HepG2 (cell line): ENCODE measurements around the gene PRICKLE2. TPM values are rescaled to one million over a fixed set of nuclear protein-coding genes. Genes with fewer than 3 reads are reported as not detected.

Source experiments
- ATAC-seq: fragments of 200-7000 bp; cut with Tn5 transposase; 3 replicates; pipeline ENCODE4 v1.9.1; 2020; ENCODE audit warnings: mild to moderate bottlenecking, moderate library complexity
- BruUV-seq: library from RNA; stranded (reverse); fragments of 400-500 nt; replicated peaks from 2 replicates; lab custom pipeline; 2021; lab: Mats Ljungman, UMichigan
- CTCF ChIA-PET: fragments of 300-600 bp; formaldehyde crosslinking; extraction: SDS; loops from one replicate; lab custom pipeline; 2021; ENCODE audit warnings: low total read pairs, inconsistent platforms, low intra/inter-chr PET ratio; lab: Yijun Ruan, JAX
- POLR2A ChIA-PET: fragments of 350-600 bp; sonication (Branson Sonifier 250); formaldehyde crosslinking; loops from one replicate; lab custom pipeline; 2020; ENCODE audit warnings: antibody characterized with exemption, inconsistent platforms; lab: Yijun Ruan, JAX
- DNase-seq: peaks from one replicate; pipeline ENCODE4 v3.0.0-alpha.2; 2015; ENCODE audit warnings: low spot score
- FAIRE-seq: peaks from 3 replicates; lab custom pipeline; 2011; peaks lifted over from hg19 to GRCh38; lab: Jason Lieb, UNC
- H2AFZ ChIP-seq: one replicate; pipeline ENCODE4 v1.6.1; 2011; ENCODE audit warnings: low read length, inconsistent platforms
- H3K27ac ChIP-seq: fragments of 300-600 bp; 3 replicates; pipeline ENCODE4 v1.8.0; 2011; ENCODE audit warnings: mixed run types, mild to moderate bottlenecking, mixed read lengths, low read length, inconsistent platforms; ENCODE audit not compliant: insufficient read depth; ENCODE audit errors: extremely low read length
- H3K27me3 ChIP-seq, 2 experiments: fragments of 200-600 bp in 1 of 2; 2 replicates in 1 of 2; 3 replicates in 1 of 2; pipeline versions ENCODE4 v1.6.0 to v1.8.0; 2011; ENCODE audit warnings: low read length in 2 of 2, mild to moderate bottlenecking in 2 of 2, moderate library complexity in 2 of 2, inconsistent platforms in 1 of 2; ENCODE audit not compliant: insufficient read depth in 2 of 2, control insufficient read depth in 1 of 2
- H3K36me3 ChIP-seq, 2 experiments: fragments of 200-600 bp in 1 of 2; replicated peaks in 1 of 2; 2 replicates in 1 of 2; 3 replicates in 1 of 2; pipeline versions ENCODE4 v1.5.1 to v1.8.0; 2011; ENCODE audit warnings: low read length in 2 of 2, inconsistent platforms in 1 of 2; ENCODE audit not compliant: insufficient read depth in 2 of 2, control insufficient read depth in 1 of 2
- H3K4me1 ChIP-seq: 2 replicates; pipeline ENCODE4 v1.5.1; 2012; ENCODE audit warnings: low read length, inconsistent platforms; ENCODE audit not compliant: insufficient read depth
- H3K4me2 ChIP-seq: 2 replicates; pipeline ENCODE4 v1.6.0; 2011; ENCODE audit warnings: low read depth, low read length, inconsistent platforms
- H3K4me3 ChIP-seq, 3 experiments: fragments of 200-600 bp in 1 of 3; sonication (generic), shearing (Covaris generic) in 1 of 3; replicated peaks in 1 of 3; 2 replicates each; pipeline ENCODE4 v1.5.1; 2011 to 2016; ENCODE audit warnings: low read length in 3 of 3, inconsistent platforms in 2 of 3, low read depth in 2 of 3, mild to moderate bottlenecking in 2 of 3, control low read depth in 1 of 3, mixed read lengths in 1 of 3; ENCODE audit not compliant: insufficient read depth in 1 of 3
- H3K79me2 ChIP-seq: one replicate; pipeline ENCODE4 v1.6.1; 2011; ENCODE audit warnings: low read length, inconsistent platforms; ENCODE audit not compliant: insufficient read depth
- H3K9ac ChIP-seq: 2 replicates; pipeline ENCODE4 v1.6.0; 2011; ENCODE audit warnings: mild to moderate bottlenecking, low read depth, low read length, inconsistent platforms; ENCODE audit not compliant: insufficient read depth
- H3K9me3 ChIP-seq: 2 replicates; pipeline ENCODE4 v1.5.1; 2012; ENCODE audit warnings: mild to moderate bottlenecking, low read length
- H4K20me1 ChIP-seq: 2 replicates; pipeline ENCODE4 v1.6.0; 2011; ENCODE audit warnings: inconsistent platforms, mild to moderate bottlenecking, low read length, moderate library complexity; ENCODE audit not compliant: insufficient read depth
- ATF6 ChIP-seq: sonication (generic); formaldehyde crosslinking; conservative IDR thresholded peaks from 2 replicates; pipeline ENCODE4 v1.4.0; 2020; ENCODE audit warnings: missing genetic modification reagents
- IRF9 ChIP-seq: sonication (generic); formaldehyde crosslinking; IDR thresholded peaks from 2 replicates; pipeline ENCODE4 v1.8.0; 2022; ENCODE audit warnings: missing genetic modification reagents, mild to moderate bottlenecking, borderline replicate concordance
- JUND ChIP-seq: sonication (generic); formaldehyde crosslinking; IDR thresholded peaks from 2 replicates; pipeline ENCODE4 v1.8.0; 2022; ENCODE audit warnings: mild to moderate bottlenecking, missing genetic modification reagents
- PCBP2 ChIP-seq: fragments of 200-400 bp; formaldehyde crosslinking; optimal IDR thresholded peaks from 2 replicates; pipeline ENCODE3; 2018; ENCODE audit warnings: low read length, low read depth; ENCODE audit not compliant: poor library complexity, severe bottlenecking
- POLR2AphosphoS2 ChIP-seq: IDR thresholded peaks from 2 replicates; pipeline ENCODE4 v1.6.1; 2011; ENCODE audit warnings: low read depth, low read length, improper control_type of control experiment
- RBM22 ChIP-seq: fragments of 200-400 bp; formaldehyde crosslinking; optimal IDR thresholded peaks from 2 replicates; pipeline ENCODE3; 2017; ENCODE audit warnings: mild to moderate bottlenecking, low read length, moderate library complexity
- SIN3B ChIP-seq: fragments of 150-350 bp; IDR thresholded peaks from 2 replicates; pipeline ENCODE4 v1.6.1; 2014; ENCODE audit warnings: low read length
- ZNF234 ChIP-seq: sonication (generic); formaldehyde crosslinking; conservative IDR thresholded peaks from 2 replicates; pipeline ENCODE4 v1.5.1; 2020; ENCODE audit warnings: mild to moderate bottlenecking, missing genetic modification reagents
- ZNF326 ChIP-seq: sonication (generic); formaldehyde crosslinking; IDR thresholded peaks from 2 replicates; pipeline ENCODE4 v1.4.0; 2020; ENCODE audit warnings: missing genetic modification reagents, borderline replicate concordance
- ZNF691 ChIP-seq: sonication (generic); formaldehyde crosslinking; IDR thresholded peaks from 2 replicates; pipeline ENCODE4 v1.4.0; 2020; ENCODE audit warnings: missing genetic modification reagents, low read depth, mild to moderate bottlenecking, borderline replicate concordance
- ZNF709 ChIP-seq: sonication (generic); formaldehyde crosslinking; IDR thresholded peaks from 2 replicates; pipeline ENCODE4 v1.5.0; 2020; ENCODE audit warnings: mild to moderate bottlenecking, missing genetic modification reagents
- WGBS: methylation state at CpG from one replicate; pipeline ENCODE4 v1.1.6; 2017; ENCODE audit warnings: low lambda C conversion rate; 5-methylcytosine and 5-hydroxymethylcytosine counted together
- in situ Hi-C: cut with HindIII; loops from 2 replicates; pipeline ENCODE4 v1.10.0; 2017; ENCODE audit warnings: low pct_unique_long_range_greater_than_20kb; ENCODE audit not compliant: extremely low pct_ligation_motif_present
- intact Hi-C: fragments of 100-400 bp; cut with micrococcal nuclease; formaldehyde crosslinking; loops from one replicate; pipeline ENCODE4 v1.10.0; 2022; ENCODE audit not compliant: unreplicated experiment
- polyA plus RNA-seq, 8 experiments: library from polyadenylated mRNA; depleted of rRNA in 3 of 8; stranded (reverse) in 7 of 8; unstranded in 1 of 8; fragments of >200 nt; fragmentation: Illumina TruSeq in 4 of 8; extraction: Trizol in 4 of 8; gene quantifications; 2 replicates each; pipeline versions ENCODE4 v1.2.1 to v1.2.3, GENCODE V29; 2011 to 2016; ENCODE audit warnings: low read depth in 4 of 8, missing spikeins in 1 of 8, mixed read lengths in 1 of 8; ENCODE audit not compliant: insufficient read depth in 1 of 8
- total RNA-seq, 5 experiments: library from RNA; depleted of rRNA; stranded (reverse); fragments of >200 nt; fragmentation: Illumina TruSeq; extraction: Trizol; gene quantifications; 2 replicates each; pipeline ENCODE4 v1.2.3, GENCODE V29; 2016; ENCODE audit warnings: low read depth in 1 of 5
- TF ChIP-seq, protein P1 (sequence below): sonication (generic); formaldehyde crosslinking; IDR thresholded peaks from 2 replicates; pipeline ENCODE4 v1.5.0; 2020; ENCODE audit warnings: mild to moderate bottlenecking, missing genetic modification reagents
- TF ChIP-seq, protein P2 (sequence below): sonication (generic); formaldehyde crosslinking; IDR thresholded peaks from 2 replicates; pipeline ENCODE4 v1.9.0; 2022; ENCODE audit warnings: missing genetic modification reagents, mild to moderate bottlenecking, borderline replicate concordance

The PRICKLE2 gene
- total and polyA plus RNA-seq, 2 of the 13 experiments (the other 11 are each of a cell fraction or from before 2014, with no cell fraction given): 0.01 to 0.07 TPM

GRCh38 chr3:64268926-64269325 is 43.7 kb upstream of the PRICKLE2 start (continued):
- TF ChIP-seq ATF6: no peak
- TF ChIP-seq, protein P1, sequence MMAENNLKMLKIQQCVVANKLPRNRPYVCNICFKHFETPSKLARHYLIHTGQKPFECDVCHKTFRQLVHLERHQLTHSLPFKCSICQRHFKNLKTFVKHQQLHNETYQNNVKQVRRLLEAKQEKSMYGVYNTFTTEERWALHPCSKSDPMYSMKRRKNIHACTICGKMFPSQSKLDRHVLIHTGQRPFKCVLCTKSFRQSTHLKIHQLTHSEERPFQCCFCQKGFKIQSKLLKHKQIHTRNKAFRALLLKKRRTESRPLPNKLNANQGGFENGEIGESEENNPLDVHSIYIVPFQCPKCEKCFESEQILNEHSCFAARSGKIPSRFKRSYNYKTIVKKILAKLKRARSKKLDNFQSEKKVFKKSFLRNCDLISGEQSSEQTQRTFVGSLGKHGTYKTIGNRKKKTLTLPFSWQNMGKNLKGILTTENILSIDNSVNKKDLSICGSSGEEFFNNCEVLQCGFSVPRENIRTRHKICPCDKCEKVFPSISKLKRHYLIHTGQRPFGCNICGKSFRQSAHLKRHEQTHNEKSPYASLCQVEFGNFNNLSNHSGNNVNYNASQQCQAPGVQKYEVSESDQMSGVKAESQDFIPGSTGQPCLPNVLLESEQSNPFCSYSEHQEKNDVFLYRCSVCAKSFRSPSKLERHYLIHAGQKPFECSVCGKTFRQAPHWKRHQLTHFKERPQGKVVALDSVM: no peak

GRCh38 chr3:64267721-64268604 is 42.7 kb upstream of the PRICKLE2 start:
- BruUV-seq: no TSS peak
- peaks cover 27% of the 10 kb centered on the region for H3K4me1 ChIP-seq
- H3K36me3 ChIP-seq: no peaks in the 10 kb centered on the region
- ChIA-PET POLR2A (no interaction called here), CTCF (no interaction called here)
- no peak overlapping the region for H3K9ac ChIP-seq
- 2% methylated on average over 7 of the region's 33 CpGs for WGBS
- DNase-seq: no peak
- H3K27ac ChIP-seq: no peak overlapping the region
- H2AFZ ChIP-seq: peak overlapping the region; percentile 47
- in situ Hi-C loops (no loop called here), intact Hi-C loops (no loop called here)
- H3K79me2 ChIP-seq: no peaks in the 10 kb centered on the region
- H3K27me3 ChIP-seq: peaks cover 0 to 23% of the 10 kb centered on the region in 2 experiments; a peak in 2 of 5 replicates
- no peak for FAIRE-seq
- peak; percentile 92 for ATAC-seq
- peak overlapping the region; percentile 29 to 57 (median 49); a peak in 5 of 6 replicates for H3K4me3 ChIP-seq
- H4K20me1 ChIP-seq: no peaks in the 10 kb centered on the region
- H3K4me2 ChIP-seq: peak overlapping the region; percentile 63
- H3K9me3 ChIP-seq: peaks cover 9% of the 10 kb centered on the region
- TF ChIP-seq IRF9 (CRISPR knock-in tag): no peak
- TF ChIP-seq ZNF234: no peak
- TF ChIP-seq POLR2AphosphoS2: no peak
- no peak for TF ChIP-seq PCBP2
- no peak for TF ChIP-seq ZNF691 (CRISPR knock-in tag)
- TF ChIP-seq RBM22: no peak
- no peak for TF ChIP-seq ZNF709 (CRISPR knock-in tag)
- TF ChIP-seq JUND (CRISPR knock-in tag): no peak
- TF ChIP-seq SIN3B: no peak
- TF ChIP-seq, protein P2, sequence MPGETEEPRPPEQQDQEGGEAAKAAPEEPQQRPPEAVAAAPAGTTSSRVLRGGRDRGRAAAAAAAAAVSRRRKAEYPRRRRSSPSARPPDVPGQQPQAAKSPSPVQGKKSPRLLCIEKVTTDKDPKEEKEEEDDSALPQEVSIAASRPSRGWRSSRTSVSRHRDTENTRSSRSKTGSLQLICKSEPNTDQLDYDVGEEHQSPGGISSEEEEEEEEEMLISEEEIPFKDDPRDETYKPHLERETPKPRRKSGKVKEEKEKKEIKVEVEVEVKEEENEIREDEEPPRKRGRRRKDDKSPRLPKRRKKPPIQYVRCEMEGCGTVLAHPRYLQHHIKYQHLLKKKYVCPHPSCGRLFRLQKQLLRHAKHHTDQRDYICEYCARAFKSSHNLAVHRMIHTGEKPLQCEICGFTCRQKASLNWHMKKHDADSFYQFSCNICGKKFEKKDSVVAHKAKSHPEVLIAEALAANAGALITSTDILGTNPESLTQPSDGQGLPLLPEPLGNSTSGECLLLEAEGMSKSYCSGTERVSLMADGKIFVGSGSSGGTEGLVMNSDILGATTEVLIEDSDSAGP (CRISPR knock-in tag): peak; percentile 53; the same call in 1 of the 2 replicates
- no peak for TF ChIP-seq ZNF326 (CRISPR knock-in tag)
